ENCODE measurements around the gene TSPAN5. TPM values are rescaled to one million over a fixed set of nuclear protein-coding genes. Genes with fewer than 3 reads are reported as not detected.

TSPAN5 gene
- polyA plus RNA-seq, 1 of the 3 experiments (the other 2 are of a cell fraction): 38.6 TPM

DNA sequence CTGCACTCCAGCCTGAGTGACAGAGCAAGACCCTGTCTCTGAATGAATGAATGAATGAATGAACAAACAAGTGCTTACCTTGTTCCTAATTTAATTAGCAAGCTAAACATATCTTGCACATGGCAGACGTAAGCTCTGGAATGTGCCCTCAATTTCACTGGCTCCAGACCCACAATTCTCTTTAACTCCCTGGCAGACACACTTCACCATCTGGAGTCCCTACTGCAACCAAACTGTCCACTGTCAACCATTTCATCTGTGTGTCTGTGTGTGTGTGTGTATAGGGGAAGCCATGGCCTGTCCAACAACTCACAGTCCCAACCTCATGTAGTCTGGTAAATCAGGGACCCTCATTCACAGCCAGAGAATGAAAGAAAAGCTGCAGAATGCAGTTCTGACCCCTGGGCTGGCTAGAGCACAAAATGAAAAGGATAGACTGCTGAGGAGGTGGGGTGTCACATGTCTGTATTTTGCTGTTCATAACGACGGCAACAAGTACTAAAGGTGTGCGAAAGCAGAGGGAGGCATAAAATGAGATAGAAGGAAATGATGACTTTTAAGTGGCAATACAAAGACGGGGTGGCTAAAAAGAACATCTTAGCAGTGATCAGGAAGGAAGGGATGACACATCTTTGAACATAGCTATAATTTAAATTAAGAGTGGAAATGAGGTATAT, 114.1 kb downstream of the TSPAN5 start:
- Histone ChIP-seq H3K4me1 (ENCODE audit: control insufficient read depth in 1 of 2, insufficient read depth in 2 of 2, low read depth in 1 of 2, low read length in 1 of 2) (peaks cover 4% of the 10 kb centered on the region in 2 experiments; a peak in 2 of 4 replicates), H3K9me3 (no peaks in the 10 kb centered on the region), H3K27me3 (ENCODE audit: insufficient read depth) (no peaks in the 10 kb centered on the region), H3F3A (replicated peaks; ENCODE audit: insufficient read depth) (no peaks in the 10 kb centered on the region), H3K4me2 (no peak overlapping the region), H3K79me2 (ENCODE audit: insufficient read depth) (peaks cover 76% of the 10 kb centered on the region), H3K9me2 (no peaks in the 10 kb centered on the region), H3K36me3 (replicated peaks in 1 of 2; ENCODE audit: control insufficient read depth in 1 of 2, insufficient read depth in 2 of 2, low read length in 1 of 2) (no peaks in the 10 kb centered on the region), H2AFZ (ENCODE audit: low read depth) (no peak overlapping the region), H3K4me3 (ENCODE audit: low read depth in 2 of 2, low read length in 1 of 2) (no peak overlapping the region), H3K9ac (no peak overlapping the region), H4K20me1 (ENCODE audit: insufficient read depth) (no peaks in the 10 kb centered on the region), H3K27ac (ENCODE audit: low read depth in 2 of 2, low read length in 1 of 2) (no peak overlapping the region)
- WGBS (ENCODE audit: low lambda C conversion rate): 96% methylated on average over 5 of the region's 5 CpGs
- TF ChIP-seq PBX3 (IDR thresholded peaks at IDR 0.05) (no peak), TCF12 (IDR thresholded peaks at IDR 0.05) (no peak), ELF1 (IDR thresholded peaks at IDR 0.05) (no peak), RFX5 (IDR thresholded peaks at IDR 0.05; ENCODE audit: low read length) (no peak), EP300 (IDR thresholded peaks at IDR 0.05; ENCODE audit: borderline replicate concordance in 1 of 2, low read depth in 1 of 2, low read length in 1 of 2) (no peak), EZH2phosphoT487 (IDR thresholded peaks at IDR 0.05; ENCODE audit: borderline replicate concordance, low read depth) (no peak), TEAD4 (IDR thresholded peaks at IDR 0.05; ENCODE audit: borderline replicate concordance, insufficient read depth) (no peak)
- TF ChIP-seq, protein P1, sequence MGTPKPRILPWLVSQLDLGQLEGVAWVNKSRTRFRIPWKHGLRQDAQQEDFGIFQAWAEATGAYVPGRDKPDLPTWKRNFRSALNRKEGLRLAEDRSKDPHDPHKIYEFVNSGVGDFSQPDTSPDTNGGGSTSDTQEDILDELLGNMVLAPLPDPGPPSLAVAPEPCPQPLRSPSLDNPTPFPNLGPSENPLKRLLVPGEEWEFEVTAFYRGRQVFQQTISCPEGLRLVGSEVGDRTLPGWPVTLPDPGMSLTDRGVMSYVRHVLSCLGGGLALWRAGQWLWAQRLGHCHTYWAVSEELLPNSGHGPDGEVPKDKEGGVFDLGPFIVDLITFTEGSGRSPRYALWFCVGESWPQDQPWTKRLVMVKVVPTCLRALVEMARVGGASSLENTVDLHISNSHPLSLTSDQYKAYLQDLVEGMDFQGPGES (IDR thresholded peaks at IDR 0.05; ENCODE audit: low read depth, low read length): no peak
- DNase-seq: no peak
- ChIA-PET POLR2A (no interaction called here), CTCF (interaction anchor here (0.9 kb wide), 1 partner anchor 14 kb away, joined by 3 read pairs; no protein-coding TSS in a partner anchor)

DNA sequence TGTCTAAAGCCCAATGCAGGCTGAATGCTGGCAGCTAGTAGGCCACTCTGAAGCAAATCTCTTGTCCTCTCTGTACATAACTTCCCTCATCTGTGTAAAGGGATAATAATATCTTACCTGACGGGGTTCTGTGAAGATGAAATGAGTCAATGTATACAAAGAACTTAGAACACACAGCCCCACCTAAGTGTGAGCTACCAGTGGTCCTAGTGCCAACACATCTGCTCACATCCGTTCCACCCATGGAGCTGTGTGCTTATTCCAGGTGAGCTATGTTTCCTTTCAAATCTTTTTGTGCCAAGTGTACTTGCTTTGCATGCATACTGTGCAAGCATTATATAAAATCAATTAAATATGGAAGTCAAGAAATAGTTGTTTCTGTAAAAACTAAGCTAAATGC, 116.4 kb downstream of the TSPAN5 start:
- Histone ChIP-seq H3K79me2 (ENCODE audit: insufficient read depth) (peaks cover 87% of the 10 kb centered on the region), H3F3A (replicated peaks; ENCODE audit: insufficient read depth) (no peaks in the 10 kb centered on the region), H3K9ac (no peak overlapping the region), H3K9me2 (no peaks in the 10 kb centered on the region), H3K36me3 (replicated peaks in 1 of 2; ENCODE audit: control insufficient read depth in 1 of 2, insufficient read depth in 2 of 2, low read length in 1 of 2) (no peaks in the 10 kb centered on the region), H3K9me3 (no peaks in the 10 kb centered on the region), H3K4me1 (ENCODE audit: control insufficient read depth in 1 of 2, insufficient read depth in 2 of 2, low read depth in 1 of 2, low read length in 1 of 2) (peaks cover 3% of the 10 kb centered on the region in 2 experiments; a peak in 2 of 4 replicates), H3K27ac (ENCODE audit: low read depth in 2 of 2, low read length in 1 of 2) (no peak overlapping the region), H3K4me3 (ENCODE audit: low read depth in 2 of 2, low read length in 1 of 2) (no peak overlapping the region), H2AFZ (ENCODE audit: low read depth) (no peak overlapping the region), H3K27me3 (ENCODE audit: insufficient read depth) (no peaks in the 10 kb centered on the region), H4K20me1 (ENCODE audit: insufficient read depth) (0 out of 2 replicates have a peak, but pooled peaks cover 6% of the 10 kb centered on the region), H3K4me2 (no peak overlapping the region)
- ChIA-PET POLR2A (no interaction called here), CTCF (interaction anchor here (1.7 kb wide), 1 partner anchor 10 kb away, joined by 5 read pairs; no protein-coding TSS in a partner anchor)
- TF ChIP-seq, protein P2, sequence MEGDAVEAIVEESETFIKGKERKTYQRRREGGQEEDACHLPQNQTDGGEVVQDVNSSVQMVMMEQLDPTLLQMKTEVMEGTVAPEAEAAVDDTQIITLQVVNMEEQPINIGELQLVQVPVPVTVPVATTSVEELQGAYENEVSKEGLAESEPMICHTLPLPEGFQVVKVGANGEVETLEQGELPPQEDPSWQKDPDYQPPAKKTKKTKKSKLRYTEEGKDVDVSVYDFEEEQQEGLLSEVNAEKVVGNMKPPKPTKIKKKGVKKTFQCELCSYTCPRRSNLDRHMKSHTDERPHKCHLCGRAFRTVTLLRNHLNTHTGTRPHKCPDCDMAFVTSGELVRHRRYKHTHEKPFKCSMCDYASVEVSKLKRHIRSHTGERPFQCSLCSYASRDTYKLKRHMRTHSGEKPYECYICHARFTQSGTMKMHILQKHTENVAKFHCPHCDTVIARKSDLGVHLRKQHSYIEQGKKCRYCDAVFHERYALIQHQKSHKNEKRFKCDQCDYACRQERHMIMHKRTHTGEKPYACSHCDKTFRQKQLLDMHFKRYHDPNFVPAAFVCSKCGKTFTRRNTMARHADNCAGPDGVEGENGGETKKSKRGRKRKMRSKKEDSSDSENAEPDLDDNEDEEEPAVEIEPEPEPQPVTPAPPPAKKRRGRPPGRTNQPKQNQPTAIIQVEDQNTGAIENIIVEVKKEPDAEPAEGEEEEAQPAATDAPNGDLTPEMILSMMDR (IDR thresholded peaks at IDR 0.05): no peak
- TF ChIP-seq TEAD4 (IDR thresholded peaks at IDR 0.05; ENCODE audit: borderline replicate concordance, insufficient read depth): no peak
- TF ChIP-seq GATA2 (CRISPR knock-in tag; IDR thresholded peaks at IDR 0.05): no peak
- TF ChIP-seq NFIC (IDR thresholded peaks at IDR 0.05; ENCODE audit: borderline replicate concordance): no peak
- TF ChIP-seq RAD21 (IDR thresholded peaks at IDR 0.05; ENCODE audit: low read length): no peak
- no peak for TF ChIP-seq CHD2 (IDR thresholded peaks at IDR 0.05; ENCODE audit: low read length, partially characterized antibody)
- TF ChIP-seq, protein P3, sequence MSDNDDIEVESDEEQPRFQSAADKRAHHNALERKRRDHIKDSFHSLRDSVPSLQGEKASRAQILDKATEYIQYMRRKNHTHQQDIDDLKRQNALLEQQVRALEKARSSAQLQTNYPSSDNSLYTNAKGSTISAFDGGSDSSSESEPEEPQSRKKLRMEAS (IDR thresholded peaks at IDR 0.05; ENCODE audit: low read depth): no peak
- TF ChIP-seq YY1 (IDR thresholded peaks at IDR 0.05; ENCODE audit: low read depth): no peak
- no peak for TF ChIP-seq ELF1 (IDR thresholded peaks at IDR 0.05)
- TF ChIP-seq FOXM1 (IDR thresholded peaks at IDR 0.05; ENCODE audit: low read depth): no peak
- TF ChIP-seq EP300 (IDR thresholded peaks at IDR 0.05; ENCODE audit: borderline replicate concordance in 1 of 2, low read depth in 1 of 2, low read length in 1 of 2): no peak
- no peak for TF ChIP-seq FOSL2 (IDR thresholded peaks at IDR 0.05; ENCODE audit: borderline replicate concordance, low read depth)
- TF ChIP-seq TCF12 (IDR thresholded peaks at IDR 0.05): no peak
- no peak for TF ChIP-seq NRF1 (IDR thresholded peaks at IDR 0.05; ENCODE audit: low read depth, low read length)
- WGBS (ENCODE audit: low lambda C conversion rate): 85% methylated on average over 2 of the region's 2 CpGs
- no peak for DNase-seq

Data from SK-N-SH (cell line).